GM12873 (cell line): Measurements from ENCODE around the gene PHF2.

Source experiments
- TF ChIP-seq, protein P1 (sequence below): IDR thresholded peaks from 2 replicates; pipeline ENCODE4 v1.5.1; 2012; ENCODE audit warnings: low read depth, mild to moderate bottlenecking, moderate library complexity, low read length, control low read depth; ENCODE audit not compliant: insufficient read depth; ENCODE audit errors: missing control alignments

Gene PHF2

DNA sequence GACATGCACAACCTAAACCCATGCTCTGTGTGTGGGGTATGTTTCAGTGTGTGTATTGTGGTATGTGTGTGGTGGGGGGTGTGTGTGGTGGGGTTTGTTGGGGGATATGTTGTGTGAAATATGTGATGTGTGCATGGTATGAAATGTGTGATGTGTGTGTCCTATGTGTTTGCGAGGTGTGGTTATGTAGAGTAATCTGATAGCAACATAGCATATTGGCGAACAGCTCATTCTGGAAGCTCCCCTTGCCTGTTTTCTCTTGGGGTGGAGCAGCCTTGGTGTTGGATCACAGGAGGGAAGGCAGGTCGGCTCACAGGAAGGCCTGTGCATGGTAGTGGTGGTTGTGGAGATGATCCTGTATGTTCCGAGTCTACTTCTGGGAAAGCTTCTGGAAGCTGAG, 35.4 kb upstream of the PHF2 start:
- TF ChIP-seq, protein P1, sequence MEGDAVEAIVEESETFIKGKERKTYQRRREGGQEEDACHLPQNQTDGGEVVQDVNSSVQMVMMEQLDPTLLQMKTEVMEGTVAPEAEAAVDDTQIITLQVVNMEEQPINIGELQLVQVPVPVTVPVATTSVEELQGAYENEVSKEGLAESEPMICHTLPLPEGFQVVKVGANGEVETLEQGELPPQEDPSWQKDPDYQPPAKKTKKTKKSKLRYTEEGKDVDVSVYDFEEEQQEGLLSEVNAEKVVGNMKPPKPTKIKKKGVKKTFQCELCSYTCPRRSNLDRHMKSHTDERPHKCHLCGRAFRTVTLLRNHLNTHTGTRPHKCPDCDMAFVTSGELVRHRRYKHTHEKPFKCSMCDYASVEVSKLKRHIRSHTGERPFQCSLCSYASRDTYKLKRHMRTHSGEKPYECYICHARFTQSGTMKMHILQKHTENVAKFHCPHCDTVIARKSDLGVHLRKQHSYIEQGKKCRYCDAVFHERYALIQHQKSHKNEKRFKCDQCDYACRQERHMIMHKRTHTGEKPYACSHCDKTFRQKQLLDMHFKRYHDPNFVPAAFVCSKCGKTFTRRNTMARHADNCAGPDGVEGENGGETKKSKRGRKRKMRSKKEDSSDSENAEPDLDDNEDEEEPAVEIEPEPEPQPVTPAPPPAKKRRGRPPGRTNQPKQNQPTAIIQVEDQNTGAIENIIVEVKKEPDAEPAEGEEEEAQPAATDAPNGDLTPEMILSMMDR = no peak

DNA sequence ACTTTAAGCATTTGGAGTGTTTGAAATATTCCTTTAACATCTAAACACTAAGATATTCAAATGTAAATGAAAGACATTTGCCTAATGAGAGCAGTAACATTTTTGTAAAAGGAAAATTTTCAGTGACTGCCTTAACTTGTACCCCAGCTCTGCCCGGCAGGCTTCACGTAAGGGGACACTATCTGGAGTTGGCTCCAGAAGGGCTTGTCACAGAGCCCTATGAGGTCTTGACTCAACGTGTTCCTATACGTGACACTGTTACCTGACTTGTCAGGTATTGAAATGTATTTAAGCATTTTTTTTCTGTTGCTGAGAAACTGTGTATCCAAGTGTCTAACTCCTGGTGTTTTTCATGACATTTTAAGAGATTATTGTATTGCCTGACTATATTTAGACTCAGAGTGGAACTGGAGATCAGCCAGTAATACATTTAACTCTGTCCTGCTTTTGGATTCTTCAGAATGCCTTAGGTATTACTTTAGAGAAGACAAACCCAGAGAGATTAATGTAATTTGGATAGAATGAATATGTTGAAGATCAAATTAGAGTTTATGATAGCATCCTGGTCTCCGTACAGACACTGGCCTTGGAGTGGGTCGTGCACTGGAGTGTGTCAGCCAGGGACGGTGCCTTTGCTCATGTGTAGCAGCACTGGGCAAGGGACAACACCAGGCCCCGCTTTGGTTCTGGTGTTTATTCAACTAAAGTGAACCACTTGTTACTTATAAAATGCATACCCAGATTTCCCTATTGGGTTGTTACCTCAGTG, 34.6 kb upstream of the PHF2 start:
- TF ChIP-seq, protein P1 = no peak

DNA sequence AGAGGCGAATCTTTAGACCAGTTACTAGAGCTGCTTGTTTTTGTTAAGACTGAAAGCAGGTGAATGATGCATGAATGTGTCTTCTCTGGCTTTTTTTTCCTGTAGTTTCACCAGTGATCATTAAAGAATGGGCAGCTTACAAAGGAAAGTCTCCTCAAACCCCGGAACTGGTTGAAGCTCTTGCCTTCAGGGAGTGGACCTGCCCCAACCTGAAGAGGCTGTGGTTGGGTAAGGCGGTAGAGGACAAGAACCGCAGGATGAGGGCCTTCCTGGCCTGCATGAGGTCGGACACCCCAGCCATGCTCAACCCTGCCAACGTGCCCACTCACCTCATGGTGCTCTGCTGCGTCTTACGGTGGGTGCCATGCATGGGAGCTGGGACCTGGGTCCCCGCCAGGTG, 33.3 kb upstream of the PHF2 start:
- TF ChIP-seq, protein P1 = no peak

DNA sequence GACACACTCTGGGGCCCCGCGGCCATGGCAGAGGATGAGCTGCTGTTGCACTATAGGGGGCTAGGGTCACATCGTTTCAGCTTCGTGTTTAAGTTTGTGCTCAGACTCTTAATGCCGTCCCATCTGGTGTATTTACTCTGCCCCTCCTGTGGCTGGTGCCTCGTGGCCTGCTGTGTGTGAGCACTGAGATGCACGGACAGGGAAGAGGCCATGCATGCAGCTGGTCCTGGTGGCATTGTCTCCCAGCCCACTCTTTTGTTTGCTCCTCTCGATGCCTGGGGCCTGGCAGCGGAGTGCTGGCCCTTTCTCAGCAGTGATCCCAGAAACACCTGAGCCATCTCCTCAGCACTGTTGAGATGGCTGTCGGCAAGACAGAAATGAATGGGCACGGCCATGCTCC, 30.0 kb upstream of the PHF2 start:
- TF ChIP-seq, protein P1 = no peak

DNA sequence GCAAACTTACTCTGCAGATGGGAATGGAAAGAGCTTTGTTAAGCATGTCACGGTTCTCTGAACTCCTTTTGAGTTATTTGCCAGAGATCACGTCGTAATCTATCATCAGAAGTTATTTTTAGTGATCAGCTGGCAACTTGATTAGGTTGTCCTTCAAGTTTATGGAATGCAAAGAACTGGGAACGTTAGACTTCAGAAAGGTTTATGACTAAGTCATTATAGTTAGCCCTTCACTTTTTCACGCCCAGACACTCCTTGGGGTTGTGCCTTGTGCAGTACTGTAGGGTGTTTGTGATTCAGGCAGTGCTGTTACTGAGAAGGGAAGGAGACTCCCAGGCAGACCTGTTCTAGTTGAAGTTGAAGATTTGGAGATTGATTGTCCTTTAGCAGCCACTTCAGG, 26.8 kb upstream of the PHF2 start:
- TF ChIP-seq, protein P1 = no peak

DNA sequence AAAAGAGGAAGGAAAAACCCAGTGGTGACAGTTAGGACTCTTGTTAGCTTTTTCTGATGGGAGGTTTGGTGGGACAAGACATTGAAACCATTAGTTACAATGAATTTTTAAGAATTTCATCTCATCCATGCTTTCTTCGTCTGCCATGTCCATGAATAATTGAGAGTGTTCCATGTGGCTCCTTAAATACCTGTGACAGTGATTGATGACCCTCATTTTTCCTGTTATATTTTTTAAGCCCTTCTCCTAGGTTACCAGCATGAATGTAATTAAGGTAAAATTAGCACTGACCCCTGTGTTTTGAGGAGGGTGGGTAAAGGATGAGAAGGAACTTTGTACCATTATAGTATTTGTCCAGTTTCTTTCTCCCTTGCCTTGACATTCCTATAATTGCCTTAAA, 23.5 kb upstream of the PHF2 start:
- TF ChIP-seq, protein P1 = no peak

DNA sequence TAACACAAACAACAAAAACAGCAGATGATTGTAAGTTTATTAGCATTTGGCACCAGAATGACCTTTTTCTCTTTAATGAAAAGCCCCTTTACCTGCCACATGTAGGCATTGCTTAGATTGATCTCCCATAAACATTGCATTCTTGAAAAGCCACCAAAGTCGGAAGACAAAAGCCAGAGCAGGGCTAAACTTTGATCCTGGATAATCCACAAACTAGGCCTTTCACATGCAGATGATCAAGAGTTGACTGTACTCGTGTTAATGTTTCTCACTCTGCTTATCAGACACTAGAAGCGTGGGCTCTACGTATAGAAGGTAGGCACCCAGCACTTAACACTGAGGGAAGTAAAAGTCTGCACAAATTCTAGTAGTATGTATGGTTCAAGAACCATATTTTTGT, 21.0 kb upstream of the PHF2 start:
- TF ChIP-seq, protein P1 = no peak
